Head of caudate nucleus (tissue), 42 donors: ENCODE measurements around the gene SMDT1.

Experiments used
- DNase-seq, 42 donors: peaks; one replicate each; pipeline versions ENCODE4 v3.0.0 to v3.0.0-alpha.2; 2020 to 2021; ENCODE audit warnings: mixed read lengths in 7 of 42
- intact Hi-C: fragments of 100-400 bp; cut with DNase I; formaldehyde crosslinking; loops from one replicate; pipeline ENCODE4 v1.15.0; 2022

SMDT1 gene

DNA sequence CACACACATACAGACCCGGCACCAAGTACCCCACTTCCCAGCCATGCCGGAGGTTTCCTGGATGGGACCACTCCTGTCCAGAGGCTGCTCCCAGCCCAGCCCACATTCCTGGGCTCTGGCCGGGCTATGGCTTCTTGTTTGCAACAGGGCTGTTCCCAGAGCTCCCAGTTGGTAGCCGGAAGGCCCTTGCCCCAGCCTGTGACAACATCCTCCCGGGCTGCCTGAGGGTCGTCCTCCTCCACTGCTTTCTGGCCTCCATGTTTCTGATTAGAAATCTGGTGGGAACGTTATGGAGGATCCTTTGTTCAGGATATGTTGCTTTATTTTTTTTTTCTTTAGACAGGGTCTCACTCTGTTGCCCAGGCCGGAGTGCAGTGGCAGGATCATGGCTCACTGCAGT is 52.1 kb downstream of the SMDT1 start:
- intact Hi-C loops = no loop called here
- peak in 1 of 42 donors; percentile 16 for DNase-seq

DNA sequence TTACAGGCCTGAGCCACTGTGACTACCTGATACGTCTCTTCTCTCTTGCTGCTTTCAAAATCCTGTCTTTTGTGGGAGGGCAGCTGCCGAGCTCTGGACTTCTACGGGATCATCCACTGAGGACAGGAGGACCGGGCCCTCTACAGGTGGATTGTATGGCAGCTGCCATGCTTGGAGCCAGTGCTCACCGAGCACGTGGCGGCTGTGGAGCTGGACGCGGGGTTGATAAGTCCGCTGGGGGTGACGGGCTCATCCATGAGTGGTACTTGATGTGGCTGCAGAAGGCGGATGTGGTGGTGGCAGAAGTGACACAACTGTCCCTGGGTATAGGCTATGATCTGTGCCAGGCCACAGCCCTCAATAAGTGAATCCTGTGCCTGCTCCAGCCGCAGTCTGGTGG is 53.0 kb downstream of the SMDT1 start:
- peak in 1 of 42 donors; percentile 15 for DNase-seq
- intact Hi-C loops = no loop called here
